Choroid plexus epithelial cell (primary cell): Measurements from ENCODE around the gene MCTP1.

Experiments
- DNase-seq: peaks from one replicate; pipeline ENCODE4 v3.0.0-alpha.2; 2010; ENCODE audit warnings: low read depth
- H3K4me3 ChIP-seq: 2 replicates; pipeline ENCODE4 v1.5.1; 2011; ENCODE audit warnings: low read depth, mild to moderate bottlenecking, control low read depth, low read length, moderate library complexity
- CTCF ChIP-seq: conservative IDR thresholded peaks from 2 replicates; pipeline ENCODE4 v1.5.1; 2011; ENCODE audit warnings: low read depth, mild to moderate bottlenecking, control low read depth, inconsistent platforms, low read length, moderate library complexity

Gene MCTP1

DNA sequence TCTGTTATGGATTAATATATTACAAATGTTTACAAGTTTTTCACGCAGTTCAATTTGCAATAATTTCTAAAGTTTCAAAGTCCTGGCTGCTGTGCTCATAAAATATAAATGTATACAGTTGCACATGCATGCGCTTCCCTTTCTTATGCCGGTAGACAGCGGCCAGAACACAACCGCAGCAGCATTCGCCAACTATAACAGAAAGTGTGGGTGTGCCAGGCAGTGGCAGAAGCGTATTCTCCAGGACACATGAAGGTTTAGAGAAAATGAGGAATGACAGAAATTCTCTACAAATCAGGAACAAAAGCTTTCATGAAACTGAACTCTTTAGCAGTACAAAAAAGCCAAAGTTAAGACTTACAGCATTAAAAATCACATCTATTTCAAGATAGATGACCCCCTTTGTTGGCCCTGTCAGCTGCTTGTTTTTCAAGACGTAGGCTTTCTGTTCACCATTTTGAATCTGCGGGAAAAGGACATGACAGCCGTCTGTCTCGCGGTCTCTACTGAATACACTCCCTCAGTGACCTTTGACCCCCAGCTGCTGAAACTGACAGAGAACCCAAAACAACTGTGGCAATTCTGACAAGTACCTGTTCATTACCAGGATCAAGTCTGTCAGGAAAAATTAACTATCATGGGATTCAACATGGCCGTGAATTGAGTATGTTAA lies 414.2 kb downstream of the MCTP1 start:
- no peak for TF ChIP-seq CTCF

DNA sequence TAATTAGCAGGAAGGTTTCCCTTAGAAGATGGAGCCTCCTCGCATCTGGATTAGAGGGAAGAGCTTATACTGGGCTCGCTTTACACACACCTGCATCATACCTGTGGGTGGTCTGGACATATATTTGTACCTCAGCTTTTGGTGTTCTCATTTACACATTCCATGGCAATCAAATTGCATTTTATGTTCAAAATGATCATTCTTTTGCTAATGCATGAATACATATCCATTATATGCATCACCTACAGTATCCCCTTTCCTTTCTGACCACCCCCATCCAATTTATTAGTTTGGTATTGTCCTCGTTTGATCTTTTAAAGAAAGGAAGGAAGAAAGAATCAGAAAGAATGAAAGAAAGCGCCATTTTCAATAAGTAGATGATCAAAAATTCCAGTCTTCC lies 415.0 kb downstream of the MCTP1 start:
- no peak for TF ChIP-seq CTCF
- no peak overlapping the region for H3K4me3 ChIP-seq
- no peak for DNase-seq

More for the DNA sequence above, 414.2 kb downstream of the MCTP1 start:
- DNase-seq: no peak
- no peak overlapping the region for H3K4me3 ChIP-seq

DNA sequence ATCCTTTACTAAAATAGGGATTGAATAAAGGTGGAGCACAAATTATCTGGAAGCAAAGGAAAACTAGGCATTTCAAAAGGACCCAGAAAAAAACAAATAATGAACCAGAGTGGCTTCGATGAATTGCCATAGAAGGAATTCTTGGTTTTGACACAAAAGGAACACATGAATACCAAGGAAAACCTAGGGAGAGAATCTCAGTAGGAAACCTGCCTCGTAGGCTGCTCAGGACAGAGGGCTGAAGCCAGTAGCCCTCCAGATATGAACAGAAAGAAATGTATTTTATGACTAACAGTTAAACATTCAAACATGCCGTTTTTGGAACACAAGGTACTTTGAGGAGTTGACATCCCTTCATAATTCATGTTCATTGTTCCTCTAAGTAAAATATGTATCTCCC lies 420.9 kb downstream of the MCTP1 start:
- no peak overlapping the region for H3K4me3 ChIP-seq
- no peak for TF ChIP-seq CTCF
- no peak for DNase-seq

DNA sequence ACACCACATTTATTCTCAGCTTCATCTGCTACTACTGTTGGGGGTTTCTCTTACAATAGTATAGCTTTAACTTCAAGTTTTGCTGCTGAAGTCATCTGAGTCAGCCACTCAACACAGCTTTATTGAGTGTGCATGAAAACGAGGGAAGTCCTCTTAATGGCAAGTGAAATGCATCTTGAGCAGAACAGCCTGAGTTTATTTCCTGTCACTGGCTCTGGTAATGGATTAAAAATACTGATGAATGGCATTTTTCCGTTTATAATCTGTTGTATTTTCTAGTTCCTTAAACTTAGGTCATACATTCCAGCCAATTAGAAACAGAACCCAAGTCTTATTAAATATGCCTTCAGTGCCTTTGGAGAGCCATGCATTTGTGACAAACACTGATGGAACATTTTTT lies 427.8 kb downstream of the MCTP1 start:
- H3K4me3 ChIP-seq: no peak overlapping the region
- no peak for TF ChIP-seq CTCF
- no peak for DNase-seq

- DNase-seq: no peak
- TF ChIP-seq CTCF: no peak
- no peak overlapping the region for H3K4me3 ChIP-seq
Observed at GRCh38 chr5:94856257-94856800, 428.6 kb downstream of the MCTP1 start.

GRCh38 chr5:94855543-94855942 lies 429.4 kb downstream of the MCTP1 start:
- no peak for TF ChIP-seq CTCF
- DNase-seq: no peak
- no peak overlapping the region for H3K4me3 ChIP-seq

GRCh38 chr5:94853120-94853519 lies 431.8 kb downstream of the MCTP1 start:
- no peak overlapping the region for H3K4me3 ChIP-seq
- no peak for DNase-seq
- TF ChIP-seq CTCF: no peak
